HL-60 (cell line): Measurements from ENCODE around the gene MRPL23.

Experiments used
- DNase-seq, 2 experiments: peaks; one replicate each; pipeline ENCODE4 v3.0.0-alpha.2; 2010 to 2020; ENCODE audit warnings: low read depth in 1 of 2, low spot score in 1 of 2
- H3K27ac ChIP-seq: fragments of 250-450 bp; sonication (Bioruptor Pico); replicated peaks from 2 replicates; pipeline ENCODE4 v1.5.1; 2020; ENCODE audit warnings: mild to moderate bottlenecking, moderate library complexity
- H3K27me3 ChIP-seq: fragments of 250-450 bp; sonication (Bioruptor Pico); 2 replicates; pipeline ENCODE4 v1.5.1; 2021; ENCODE audit warnings: mild to moderate bottlenecking, moderate library complexity; ENCODE audit not compliant: insufficient read depth, poor library complexity, severe bottlenecking
- H3K4me3 ChIP-seq: replicated peaks from 2 replicates; pipeline ENCODE4 v1.5.1; 2011; ENCODE audit warnings: mild to moderate bottlenecking, control low read depth, low read length; ENCODE audit not compliant: insufficient read depth
- CTCF ChIP-seq: IDR thresholded peaks from one replicate; pipeline ENCODE4 v1.5.1; 2011; ENCODE audit warnings: low read length, control low read depth, inconsistent platforms; ENCODE audit not compliant: insufficient read depth
- GABPA ChIP-seq: IDR thresholded peaks from 2 replicates; pipeline ENCODE4 v1.6.1; 2012; ENCODE audit warnings: low read depth
- POLR2AphosphoS5 ChIP-seq: IDR thresholded peaks from 2 replicates; pipeline ENCODE4 v1.6.1; 2012; ENCODE audit warnings: low read depth
- REST ChIP-seq: IDR thresholded peaks from 2 replicates; pipeline ENCODE4 v1.6.1; 2012; ENCODE audit warnings: low read depth; ENCODE audit not compliant: insufficient replicate concordance
- SPI1 ChIP-seq: IDR thresholded peaks from 2 replicates; pipeline ENCODE4 v1.6.1; 2012; ENCODE audit warnings: low read depth, mild to moderate bottlenecking, borderline replicate concordance

Gene MRPL23

GRCh38 chr11:1998290-1998689 lies 51.2 kb downstream of the MRPL23 start:
- no peak for TF ChIP-seq SPI1
- no peak for TF ChIP-seq REST
- TF ChIP-seq GABPA, result no peak
- no peak for TF ChIP-seq POLR2AphosphoS5
- no peak for TF ChIP-seq CTCF
- Histone ChIP-seq H3K4me3 (no peak overlapping the region), H3K27me3 (no peaks in the 10 kb centered on the region), H3K27ac (no peak overlapping the region)
- DNase-seq, result no peak

GRCh38 chr11:1998861-1999260 lies 51.7 kb downstream of the MRPL23 start:
- Histone ChIP-seq H3K4me3 (no peak overlapping the region), H3K27me3 (no peaks in the 10 kb centered on the region), H3K27ac (no peak overlapping the region)
- DNase-seq, result no peak
- TF ChIP-seq SPI1, result no peak
- no peak for TF ChIP-seq GABPA
- TF ChIP-seq CTCF, result no peak
- TF ChIP-seq POLR2AphosphoS5, result no peak

GRCh38 chr11:2002042-2002776 lies 55.1 kb downstream of the MRPL23 start:
- no peak for DNase-seq

More at GRCh38 chr11:2002042-2002776, 55.1 kb downstream of the MRPL23 start:
- H3K27me3 ChIP-seq, result no peaks in the 10 kb centered on the region
- TF ChIP-seq CTCF, result no peak
- TF ChIP-seq SPI1, result no peak
- no peak for TF ChIP-seq REST
- TF ChIP-seq GABPA, result no peak
- TF ChIP-seq POLR2AphosphoS5, result no peak
- H3K27ac ChIP-seq, result no peak overlapping the region
- H3K4me3 ChIP-seq, result no peak overlapping the region
